ENCODE measurements around the gene DEPP1.
A peak's percentile ranks its signal among the peaks of the same experiment; 100 is the strongest.

Gene DEPP1

DNA sequence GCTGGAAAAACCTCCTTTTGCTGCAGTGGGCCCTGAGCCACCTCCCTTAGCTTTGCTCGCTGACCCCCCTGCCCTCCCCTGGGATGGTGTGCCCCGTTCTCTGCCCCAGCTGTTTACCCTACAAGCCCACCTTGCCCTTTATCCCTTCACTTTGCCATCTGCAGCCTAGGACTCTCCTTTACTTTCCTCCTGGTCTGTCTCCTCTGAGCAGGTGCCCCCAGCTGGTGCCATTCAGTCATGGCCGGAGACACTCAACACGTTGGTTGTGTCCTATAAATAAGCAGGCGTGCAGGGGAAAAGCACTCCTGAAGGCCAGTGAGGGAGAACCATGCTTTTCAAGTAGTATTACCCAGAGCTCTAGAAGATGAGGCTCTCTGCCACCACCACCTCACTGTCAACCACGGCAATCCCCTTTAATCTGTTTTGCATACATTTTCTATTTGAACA, 12.9 kb downstream of the DEPP1 start:
- DNase-seq (ENCODE audit: low spot score): no peak

DNA sequence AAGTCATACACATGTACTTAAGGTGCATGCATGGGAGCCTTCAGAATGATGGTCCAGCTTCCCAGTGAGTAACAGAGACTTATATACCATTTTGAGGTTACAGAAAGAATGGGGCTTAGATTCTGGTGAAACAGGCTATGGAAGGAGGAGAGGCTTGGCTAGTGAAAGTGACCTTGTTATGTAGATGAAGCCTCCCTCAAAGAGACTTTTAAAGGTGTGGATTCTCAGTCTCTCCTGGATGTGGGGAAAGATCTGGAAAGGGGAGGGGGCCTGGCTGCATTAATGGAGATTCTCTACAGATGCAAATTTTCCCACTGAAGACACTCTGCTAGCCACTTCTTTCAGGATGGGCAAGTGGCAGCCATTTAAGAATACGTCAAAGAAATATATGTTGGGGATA, 13.5 kb downstream of the DEPP1 start:
- no peak for DNase-seq (ENCODE audit: low spot score)

DNA sequence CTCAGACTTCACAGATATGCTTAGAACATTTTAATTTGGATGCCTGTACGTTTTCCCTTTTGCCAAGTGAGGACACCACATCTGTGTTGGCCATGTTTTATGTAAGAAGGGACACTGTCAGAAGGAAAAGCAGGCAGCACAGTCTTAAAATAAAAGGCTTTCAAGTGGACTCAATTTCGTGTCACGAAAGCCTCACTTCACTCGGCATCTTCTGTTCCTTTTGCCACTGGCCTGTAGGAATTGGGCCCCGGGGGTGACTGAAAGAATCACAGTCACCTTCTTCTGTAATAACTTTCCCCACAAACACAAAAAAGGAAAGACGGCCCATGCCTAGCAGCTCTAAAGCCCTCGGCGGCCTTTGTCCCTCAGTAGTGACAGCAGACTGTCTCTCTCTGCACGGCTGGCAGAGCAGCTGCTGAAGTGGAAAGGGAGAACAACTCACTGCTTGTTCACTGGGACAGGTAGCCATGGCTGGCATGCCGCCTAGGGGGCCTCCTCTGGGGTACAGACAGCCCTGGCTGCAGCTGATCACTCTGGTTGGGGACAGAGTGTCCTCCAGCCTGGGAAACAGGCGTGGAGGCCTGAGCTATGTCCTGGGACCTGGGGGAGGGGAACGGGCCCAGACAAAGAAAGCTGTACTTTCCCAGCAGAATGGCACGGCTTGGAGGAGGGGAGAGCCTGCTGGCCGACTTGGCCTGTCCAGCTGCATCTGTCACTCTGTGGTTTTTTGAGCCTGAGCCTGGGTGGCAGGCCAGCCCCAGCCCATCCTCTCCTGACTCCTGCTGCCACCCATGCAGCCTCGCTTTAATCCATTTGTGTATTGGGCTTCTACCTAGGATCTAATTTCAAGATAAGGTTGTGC, 14.6 kb downstream of the DEPP1 start:
- DNase-seq (ENCODE audit: low spot score): no peak

DNA sequence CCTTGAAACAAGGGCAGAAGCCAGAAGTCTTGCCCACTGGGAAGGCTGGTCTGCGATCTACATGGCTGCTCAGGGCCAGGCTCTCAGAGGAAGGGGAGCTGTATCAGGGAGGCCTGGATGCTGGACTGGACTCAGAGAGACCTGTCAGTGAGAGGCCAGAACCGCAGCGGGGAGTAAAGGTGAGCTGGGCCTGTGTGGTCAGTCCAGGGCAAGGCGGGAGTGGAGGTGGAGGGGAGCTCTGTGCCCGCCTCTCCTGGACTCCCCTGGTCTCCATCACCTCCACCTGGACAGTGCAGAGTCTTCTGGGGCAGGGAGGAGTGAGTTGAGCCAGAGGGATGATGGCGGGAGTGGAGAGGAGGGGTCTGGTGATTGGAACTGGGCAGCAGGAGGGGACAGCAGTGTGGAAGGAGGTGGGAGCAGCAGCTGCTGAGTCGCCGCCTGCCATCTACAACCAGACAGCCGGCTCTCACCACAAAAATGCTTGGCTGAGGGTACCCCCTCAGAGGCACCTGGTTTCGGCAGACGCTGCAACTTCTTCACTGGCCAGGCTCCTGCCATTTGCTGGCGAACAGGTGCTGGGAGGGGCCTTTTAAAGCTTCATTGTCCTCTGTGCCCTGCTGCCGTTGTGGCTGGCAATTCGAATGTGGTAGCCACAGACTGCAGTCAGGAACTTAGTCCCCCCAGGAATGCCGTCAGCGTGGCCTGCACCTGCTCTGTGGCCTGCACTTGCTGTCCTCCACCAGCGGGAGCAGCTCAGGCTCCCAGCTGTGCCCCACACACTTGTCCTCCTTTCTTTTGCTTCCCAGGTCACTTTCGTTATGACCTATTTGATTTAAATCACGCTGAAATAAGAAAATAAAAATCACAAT, 15.5 kb downstream of the DEPP1 start:
- DNase-seq (ENCODE audit: low spot score): no peak

DNA sequence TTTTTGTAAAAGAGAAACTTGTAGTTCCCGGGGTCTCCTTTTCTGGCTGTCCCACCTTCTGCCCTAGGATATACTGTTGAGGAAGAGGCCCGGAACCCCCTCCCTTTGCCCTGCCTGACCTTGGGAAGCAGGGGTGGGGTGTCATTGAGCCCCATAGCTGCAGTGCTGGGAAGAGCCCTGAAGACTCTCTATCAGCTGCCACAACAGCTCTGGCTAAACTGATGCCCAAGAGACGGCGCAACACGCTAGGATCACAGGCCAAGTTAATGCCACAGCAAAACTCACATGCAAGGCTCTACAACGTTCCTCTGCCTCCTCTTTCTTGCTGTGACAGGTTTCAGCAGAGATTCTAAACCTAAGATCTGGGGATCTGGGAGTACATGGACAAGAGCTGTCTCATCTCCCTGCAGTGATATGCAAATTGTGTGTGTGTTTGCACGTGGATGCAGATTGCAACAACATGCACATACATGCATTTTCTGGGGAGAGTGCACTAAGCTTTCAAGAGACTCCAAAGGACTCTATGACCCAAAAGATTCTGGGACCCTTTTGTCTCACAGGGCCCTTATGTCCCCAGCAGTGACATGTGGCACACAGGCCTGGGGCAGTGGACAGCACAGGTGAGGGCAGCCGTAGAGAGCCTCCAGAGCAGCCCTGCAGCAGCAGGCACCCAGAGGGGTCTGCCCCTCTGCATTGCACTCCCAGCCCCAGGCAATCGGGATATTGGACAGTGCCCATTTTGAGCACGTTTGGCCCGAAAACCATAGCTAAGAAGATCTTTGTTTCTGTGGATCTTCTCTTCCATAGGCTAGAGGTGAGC, 16.5 kb downstream of the DEPP1 start:
- DNase-seq (ENCODE audit: low spot score): no peak

DNA sequence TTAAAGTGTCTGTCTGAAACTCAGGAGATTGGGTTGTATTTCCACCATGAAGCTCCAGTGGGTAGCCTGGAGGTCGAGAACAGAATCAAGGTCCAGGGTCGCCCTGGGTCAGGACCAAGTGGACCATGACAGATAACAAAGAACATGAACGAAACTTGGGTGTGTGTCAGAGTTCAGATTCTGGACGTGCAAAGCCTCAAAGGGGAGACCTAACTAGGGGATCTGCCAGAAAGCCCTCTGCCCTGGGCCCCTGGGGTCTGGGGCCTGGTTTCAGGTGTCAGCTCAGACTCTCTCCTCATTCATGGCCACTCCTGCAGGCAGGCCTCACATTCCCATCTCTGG, 17.4 kb downstream of the DEPP1 start:
- DNase-seq (ENCODE audit: low spot score): no peak

DNA sequence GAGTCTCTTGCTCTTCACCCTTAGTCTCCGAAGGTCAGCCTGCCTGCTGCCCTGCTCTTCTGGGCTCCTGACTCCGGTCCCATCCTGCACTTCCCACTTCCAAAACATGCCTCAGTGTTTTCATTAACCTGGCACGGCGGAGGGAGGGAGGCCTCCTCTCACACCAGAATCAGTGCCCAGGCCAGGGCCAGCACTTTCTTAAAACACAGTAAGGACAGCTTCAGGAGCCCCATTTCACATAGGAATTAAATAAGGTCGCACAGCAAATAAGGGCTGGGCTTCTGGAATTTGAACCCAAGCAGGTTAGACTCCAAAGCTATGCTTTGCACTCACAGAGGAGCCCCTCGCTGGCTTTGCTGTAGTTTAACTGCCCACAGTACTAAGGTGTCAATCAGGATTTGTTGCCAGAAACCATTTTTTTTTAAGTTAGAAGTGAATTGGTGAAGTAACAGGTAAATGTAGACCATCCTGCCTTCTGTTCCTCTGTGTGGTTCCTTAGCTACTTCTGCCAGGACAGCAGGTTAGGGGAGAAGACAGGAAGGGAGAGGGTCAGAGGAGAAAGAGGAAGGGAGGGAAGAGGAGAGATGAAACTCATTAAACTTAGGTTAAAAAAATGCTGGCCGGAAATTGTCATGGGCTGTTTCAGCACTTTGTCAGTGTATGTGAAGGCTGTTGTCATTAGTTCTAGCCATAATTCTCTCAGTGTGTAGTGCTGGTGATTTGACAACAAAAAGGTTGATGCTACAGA, 18.0 kb downstream of the DEPP1 start:
- DNase-seq (ENCODE audit: low spot score): no peak

DNA sequence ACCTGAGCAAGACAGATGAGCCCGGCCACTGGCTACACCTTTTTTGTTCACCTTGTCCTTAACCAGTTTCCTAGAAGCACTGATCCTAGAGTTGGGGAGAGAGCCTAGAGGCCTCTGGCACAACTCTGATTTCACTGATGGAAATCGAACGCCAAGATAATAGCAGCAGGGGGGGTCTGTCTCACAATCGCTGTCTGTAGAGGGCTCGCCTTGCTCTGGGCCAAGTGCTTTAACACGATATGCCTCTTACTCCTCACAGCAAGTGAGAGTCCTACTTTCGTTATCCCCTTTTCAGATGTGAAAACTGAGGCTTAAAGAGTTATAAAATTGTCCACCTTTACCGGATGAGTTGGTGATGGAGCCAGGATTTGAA, 18.5 kb downstream of the DEPP1 start:
- DNase-seq (ENCODE audit: low spot score): no peak

DNA sequence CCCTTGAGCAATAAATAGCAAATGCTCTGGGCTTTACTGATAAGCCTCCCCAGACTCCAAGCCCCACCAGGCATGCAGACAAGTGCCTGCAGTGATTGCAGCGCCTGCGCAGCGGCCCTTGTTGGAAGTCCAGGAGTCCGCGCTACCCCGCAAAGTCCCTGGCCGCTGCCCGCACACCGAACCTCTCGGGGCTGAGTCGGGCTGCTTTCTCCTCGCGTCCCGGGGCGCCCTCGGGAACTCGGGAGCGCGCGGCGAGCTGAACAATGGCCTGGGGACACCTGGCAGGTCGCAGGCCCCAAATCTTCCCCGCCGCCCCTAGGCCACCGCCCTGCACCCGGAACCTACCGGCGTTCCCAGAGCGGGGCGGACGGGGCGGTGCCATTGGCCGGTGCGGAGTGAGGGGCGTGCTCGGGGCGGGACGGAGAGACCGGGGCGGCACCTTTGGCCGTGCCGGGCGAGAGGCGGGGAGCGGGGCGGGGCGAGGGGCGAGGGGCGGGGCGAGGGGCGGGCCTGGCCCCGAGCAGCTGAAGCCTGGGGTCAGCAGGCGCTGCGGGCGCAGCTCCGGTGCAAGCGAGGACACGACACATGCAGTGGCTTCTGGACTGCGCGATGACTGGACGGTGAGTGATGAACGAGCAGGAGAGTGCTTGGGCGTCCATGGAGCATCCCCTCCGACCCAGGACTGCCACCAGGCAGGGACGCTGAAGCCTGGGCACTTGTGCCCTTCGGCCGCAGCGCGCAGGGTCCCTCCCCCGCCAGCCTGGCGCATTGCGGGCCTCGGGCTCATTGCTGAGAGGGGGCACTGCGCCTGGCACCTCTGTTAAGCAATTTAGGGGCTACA, 19.1 kb downstream of the DEPP1 start, which contains the start of gene RASSF4:
TSS of gene RASSF4 (plus strand) at position 556 of the 841 bp plus-strand sequence. CDS start 10,401 bp downstream, outside the sequence.
- peak; percentile 84 for DNase-seq (ENCODE audit: low spot score)

DNA sequence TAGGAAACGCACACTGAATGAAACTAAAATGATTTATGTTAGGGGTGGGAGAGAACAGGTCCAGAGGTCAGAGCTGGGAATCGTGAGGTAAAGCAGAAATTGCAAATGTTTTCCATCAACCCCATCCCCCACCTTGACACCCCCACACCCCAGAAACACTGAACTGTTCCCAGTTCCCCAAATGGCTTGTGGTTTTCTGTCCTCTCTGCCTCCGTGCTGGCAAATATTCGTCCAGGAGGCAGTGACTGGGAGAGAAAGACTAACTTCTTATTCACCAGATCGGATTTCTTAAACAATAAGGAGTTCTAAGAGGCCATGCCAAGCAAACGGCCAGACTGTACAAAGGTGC, 19.7 kb downstream of the DEPP1 start:
- DNase-seq (ENCODE audit: low spot score): no peak

DNA sequence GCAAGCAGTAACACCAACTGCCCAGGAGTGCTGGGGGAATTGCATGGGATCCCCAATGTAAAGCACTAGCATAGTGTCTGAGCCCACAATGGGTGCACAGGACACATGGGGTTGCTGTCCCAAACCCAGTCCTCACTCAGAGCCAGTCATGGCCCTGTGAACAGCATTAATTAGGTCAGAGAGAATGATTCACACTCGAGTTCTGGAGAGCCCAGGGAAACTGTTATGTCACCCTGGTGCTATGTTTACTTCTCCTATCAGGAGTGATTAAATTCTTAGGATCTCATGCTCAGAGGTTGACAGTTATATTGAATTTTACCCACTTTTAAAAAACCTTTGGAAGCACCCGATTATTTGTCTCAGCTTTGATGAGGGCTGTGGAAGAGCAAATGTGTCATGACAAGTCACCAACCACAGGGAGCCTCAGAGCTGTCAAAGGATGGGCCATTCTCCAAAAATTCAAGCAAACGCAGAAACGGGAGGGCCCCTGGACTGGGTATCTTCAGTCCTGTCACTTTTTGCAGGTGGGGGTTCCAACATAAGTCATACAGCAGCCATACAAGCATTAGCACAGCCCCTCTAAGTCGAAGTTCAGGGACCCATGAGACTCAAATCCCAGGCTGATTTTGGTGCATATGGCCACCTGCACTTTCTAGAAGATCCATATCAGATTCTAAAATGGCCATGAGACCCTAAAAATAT, 20.3 kb downstream of the DEPP1 start:
- DNase-seq (ENCODE audit: low spot score): no peak

DNA sequence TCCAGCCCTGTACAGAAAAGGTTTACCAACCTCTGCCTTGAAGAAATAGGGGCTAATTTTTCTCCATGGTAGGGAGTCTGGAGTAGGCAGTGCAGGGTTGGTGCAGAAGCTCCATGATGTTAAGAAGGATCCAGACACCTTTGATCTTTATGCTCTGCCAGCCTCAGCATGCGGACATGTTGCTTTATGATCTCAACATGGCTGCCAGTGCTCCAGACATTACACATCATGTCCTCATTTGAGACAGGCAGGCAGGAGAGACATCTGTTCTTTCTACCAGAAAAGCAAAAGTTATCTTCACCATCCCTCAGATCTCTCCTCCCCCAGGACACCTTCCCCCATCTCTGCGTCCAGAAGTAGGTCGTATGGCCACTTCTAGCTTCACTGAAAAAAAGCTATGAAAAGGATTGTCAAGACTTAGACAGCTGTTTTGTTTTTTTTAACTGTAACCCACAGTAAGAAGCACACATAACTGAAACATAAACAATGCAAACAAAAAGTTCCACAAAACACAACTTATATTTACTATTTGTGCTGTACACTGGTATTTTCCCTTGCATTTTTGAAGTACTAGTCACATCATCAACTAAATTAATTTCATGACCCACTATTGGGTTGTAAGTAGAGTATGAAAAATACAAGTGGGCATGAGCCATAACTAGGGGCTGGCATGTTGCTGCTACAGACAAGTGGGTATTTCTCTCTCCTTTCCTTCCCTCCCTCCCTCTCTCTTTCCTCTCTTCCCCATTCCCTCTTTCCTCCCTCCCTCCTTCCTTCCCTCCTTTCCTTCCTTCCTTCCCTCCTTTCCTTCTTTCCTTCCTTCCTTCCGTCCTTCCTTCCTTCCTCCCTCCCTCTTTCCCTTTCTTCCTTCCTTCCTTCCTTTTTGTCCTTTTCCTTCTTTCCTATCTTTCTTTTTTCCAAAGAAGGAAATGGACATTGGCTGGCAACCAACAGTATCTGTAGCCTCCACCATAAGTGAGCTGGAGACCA, 21.6 kb downstream of the DEPP1 start:
- DNase-seq (ENCODE audit: low spot score): no peak

DNA sequence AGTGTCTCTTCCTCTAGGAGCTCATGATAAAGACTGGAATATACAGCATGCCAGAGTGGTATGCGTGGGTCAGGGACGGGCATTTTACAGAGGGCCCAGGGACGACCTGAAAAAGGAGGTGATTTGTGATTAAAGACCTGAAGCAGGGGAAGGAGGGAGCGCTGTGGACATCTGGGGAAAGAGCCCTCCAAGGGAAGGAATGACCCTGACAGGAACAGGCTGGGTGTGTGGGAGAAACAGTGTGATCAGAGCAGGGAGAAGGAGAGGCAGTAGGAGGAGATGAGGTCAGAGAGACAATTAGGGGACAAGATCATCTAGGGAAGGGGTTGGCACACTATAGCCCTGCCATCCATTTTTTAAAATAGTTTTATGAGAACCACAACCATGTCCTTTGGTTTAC, 22.4 kb downstream of the DEPP1 start:
- no peak for DNase-seq (ENCODE audit: low spot score)

DNA sequence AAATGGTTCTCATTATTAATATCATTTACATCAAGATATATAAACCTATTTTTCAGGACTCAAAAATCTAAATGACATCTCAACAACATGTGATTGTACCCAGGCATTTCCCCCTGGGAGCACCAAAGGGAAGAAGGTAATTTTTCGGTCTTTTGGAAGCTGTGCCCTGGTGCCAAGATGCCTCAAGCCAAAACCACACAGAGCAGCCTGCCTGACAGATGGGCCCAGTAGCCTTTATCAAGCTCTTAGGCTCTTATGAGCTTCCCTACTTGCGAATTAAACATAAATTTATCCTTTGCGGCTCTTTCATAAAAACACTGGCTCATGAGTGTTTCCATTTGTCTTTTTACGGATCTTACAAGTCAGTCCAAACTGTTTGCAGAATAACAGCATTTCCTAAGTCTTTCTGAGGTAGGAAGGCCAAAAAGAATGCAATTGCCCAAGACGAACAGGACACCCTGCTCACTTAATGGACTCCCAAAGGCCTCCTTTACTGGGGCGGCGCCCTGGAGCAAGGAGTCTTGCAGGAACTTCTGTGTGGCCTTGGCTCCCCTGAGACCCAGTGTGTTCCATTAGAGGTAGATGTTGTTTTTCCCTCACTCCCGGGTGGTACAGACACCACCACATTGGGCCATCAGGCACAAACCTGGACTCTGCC, 23.1 kb downstream of the DEPP1 start:
- no peak for DNase-seq (ENCODE audit: low spot score)

DNA sequence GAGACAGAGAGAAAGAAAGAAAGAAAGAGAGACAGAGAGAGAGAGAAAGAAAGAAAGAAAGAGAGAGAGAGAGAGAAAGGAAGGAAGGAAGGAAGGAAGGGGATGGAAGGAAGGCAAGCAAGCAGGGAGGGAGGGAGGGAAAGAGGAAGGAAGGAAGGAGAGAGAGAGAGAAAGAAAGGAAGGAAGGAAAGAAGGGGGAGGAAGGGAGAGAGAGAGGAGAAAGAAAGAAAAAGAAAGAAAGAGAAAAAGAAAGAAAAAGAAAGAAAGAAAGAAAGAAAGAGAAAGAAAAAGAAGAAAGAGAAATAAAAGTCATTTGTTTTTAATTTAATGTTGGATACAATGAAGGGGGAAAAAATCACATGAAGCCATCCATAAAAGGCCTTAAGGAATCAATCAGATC, 23.6 kb downstream of the DEPP1 start:
- no peak for DNase-seq (ENCODE audit: low spot score)

DNA sequence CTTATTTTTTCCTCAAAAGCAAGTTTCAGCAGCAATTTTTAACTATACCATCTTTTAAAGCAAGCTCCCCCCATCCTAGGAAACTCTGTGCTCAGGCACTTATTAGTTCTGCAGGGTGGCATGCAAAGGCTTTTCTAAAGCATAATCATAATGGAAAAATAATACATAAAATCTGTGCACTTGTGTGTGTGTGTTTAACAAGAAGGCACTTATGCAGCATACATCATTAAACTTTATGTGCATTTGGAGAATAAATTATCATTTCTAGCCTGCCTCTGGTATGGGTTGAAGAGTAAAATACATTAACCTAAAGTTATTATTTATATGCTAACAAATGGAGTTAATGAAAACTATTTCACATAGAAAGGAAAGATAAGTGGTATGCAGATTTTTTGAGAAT, 24.6 kb downstream of the DEPP1 start:
- DNase-seq (ENCODE audit: low spot score): no peak

DNA sequence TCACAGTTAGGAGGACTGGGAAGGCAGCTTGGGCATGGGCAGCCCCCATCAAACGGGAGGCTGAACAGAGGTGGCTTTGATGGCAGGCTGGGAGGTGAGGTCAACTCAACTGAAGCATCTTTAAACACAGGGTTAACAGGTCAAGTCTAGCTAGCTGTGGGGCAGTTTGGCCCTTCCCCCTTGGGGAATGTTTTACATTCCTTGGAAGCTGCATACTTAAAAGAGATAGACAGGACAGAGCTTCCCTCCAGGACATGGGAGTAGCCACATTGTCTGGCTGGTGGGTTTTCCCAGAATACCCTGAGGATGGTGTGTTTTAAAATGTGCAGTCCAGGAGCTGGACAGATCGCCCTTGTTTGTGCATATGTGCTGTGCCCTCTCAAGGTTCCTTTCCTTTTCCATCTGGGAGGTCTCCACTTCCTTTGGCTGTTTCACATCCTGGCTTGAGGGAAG, 25.8 kb downstream of the DEPP1 start:
- DNase-seq (ENCODE audit: low spot score): no peak

DNA sequence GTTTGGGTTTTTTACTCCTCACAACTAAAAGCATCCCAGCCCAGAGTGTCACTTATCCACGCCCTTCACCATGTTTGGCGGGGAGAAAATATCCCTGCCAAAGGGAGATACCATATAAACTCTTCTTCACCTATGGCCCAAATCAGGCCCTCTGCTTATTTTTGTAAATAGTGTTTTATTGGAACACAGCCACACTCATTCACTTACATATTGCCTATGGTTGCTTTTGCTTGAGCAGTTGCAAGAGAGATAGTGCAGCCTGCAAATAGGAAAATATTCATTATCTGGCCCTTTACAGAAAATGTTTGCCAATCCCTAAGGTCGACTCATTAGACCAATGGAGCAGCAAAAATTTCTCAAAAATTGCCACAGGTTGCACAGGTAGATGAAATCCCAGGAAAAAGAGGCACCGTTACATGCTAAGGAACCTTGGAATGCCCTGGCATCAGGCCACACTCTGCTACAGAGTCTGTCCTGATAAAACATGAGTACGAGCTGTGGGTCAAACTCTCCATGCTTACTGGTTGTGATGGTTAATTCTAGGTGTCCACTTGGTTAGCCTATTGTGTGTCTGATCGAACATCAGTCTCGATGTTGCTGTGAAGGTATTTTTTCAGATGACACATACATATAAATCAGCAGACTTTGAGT, 26.9 kb downstream of the DEPP1 start:
- no peak for DNase-seq (ENCODE audit: low spot score)

Data from HuH-7 (cell line).